Skeletal muscle satellite cell (primary cell): ENCODE results near the gene TPD52L1. TPM values are rescaled to one million over a fixed set of nuclear protein-coding genes. Genes with fewer than 3 reads are reported as not detected.

Experiments
- H3K27me3 ChIP-seq: 2 replicates; pipeline ENCODE4 v1.7.0; 2013; ENCODE audit warnings: low read length; ENCODE audit not compliant: control insufficient read depth, insufficient read depth
- H3K36me3 ChIP-seq: 2 replicates; pipeline ENCODE4 v1.7.0; 2013; ENCODE audit warnings: mild to moderate bottlenecking, control low read depth, low read length; ENCODE audit not compliant: insufficient read depth
- H3K4me1 ChIP-seq: 2 replicates; pipeline ENCODE4 v1.7.0; 2013; ENCODE audit warnings: low read length; ENCODE audit not compliant: control insufficient read depth, insufficient read depth
- H3K4me2 ChIP-seq: 2 replicates; pipeline ENCODE4 v1.7.0; 2013; ENCODE audit warnings: mild to moderate bottlenecking, low read length
- H3K4me3 ChIP-seq: 2 replicates; pipeline ENCODE4 v1.7.0; 2013; ENCODE audit warnings: low read length
- H3K9ac ChIP-seq: 2 replicates; pipeline ENCODE4 v1.7.0; 2013; ENCODE audit warnings: mild to moderate bottlenecking, low read depth, low read length, moderate library complexity
- H3K9me3 ChIP-seq: replicated peaks from 2 replicates; pipeline ENCODE4 v1.7.0; 2013; ENCODE audit warnings: mild to moderate bottlenecking, control low read depth, low read length
- total RNA-seq: library from RNA; depleted of rRNA; stranded (reverse); fragments of >200 nt; gene quantifications from 2 replicates; pipeline ENCODE4 v1.2.3, GENCODE V29; 2012; rRNA removed

The TPD52L1 gene, protein sequence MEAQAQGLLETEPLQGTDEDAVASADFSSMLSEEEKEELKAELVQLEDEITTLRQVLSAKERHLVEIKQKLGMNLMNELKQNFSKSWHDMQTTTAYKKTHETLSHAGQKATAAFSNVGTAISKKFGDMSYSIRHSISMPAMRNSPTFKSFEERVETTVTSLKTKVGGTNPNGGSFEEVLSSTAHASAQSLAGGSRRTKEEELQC
- total RNA-seq: 2.2 and 3.8 TPM in 2 replicates

GRCh38 chr6:125153391-125154117 lies at the start of gene TPD52L1:
TSS of gene TPD52L1 (plus strand) at chr6:125153773. CDS start at chr6:125153952, 179 bp downstream.
- H3K4me1 ChIP-seq: peaks cover 17% of the 10 kb centered on the region
- H3K9me3 ChIP-seq: no peaks in the 10 kb centered on the region
- H3K9ac ChIP-seq: peak within 1 kb of the TSS; percentile 53
- H3K36me3 ChIP-seq: no peaks in the 10 kb centered on the region
- H3K4me2 ChIP-seq: peak within 1 kb of the TSS; percentile 99
- H3K27me3 ChIP-seq: no peaks in the 10 kb centered on the region
- H3K4me3 ChIP-seq: peak within 1 kb of the TSS; percentile 76

GRCh38 chr6:125104425-125104824 lies 49.1 kb upstream of the TPD52L1 start:
- H3K36me3 ChIP-seq: no peaks in the 10 kb centered on the region
- H3K9me3 ChIP-seq: no peaks in the 10 kb centered on the region
- peaks cover 54% of the 10 kb centered on the region for H3K4me1 ChIP-seq
- H3K27me3 ChIP-seq: no peaks in the 10 kb centered on the region
- peak overlapping the region; percentile 47 for H3K9ac ChIP-seq
- H3K4me3 ChIP-seq: no peak overlapping the region
- peak overlapping the region; percentile 9 for H3K4me2 ChIP-seq

DNA sequence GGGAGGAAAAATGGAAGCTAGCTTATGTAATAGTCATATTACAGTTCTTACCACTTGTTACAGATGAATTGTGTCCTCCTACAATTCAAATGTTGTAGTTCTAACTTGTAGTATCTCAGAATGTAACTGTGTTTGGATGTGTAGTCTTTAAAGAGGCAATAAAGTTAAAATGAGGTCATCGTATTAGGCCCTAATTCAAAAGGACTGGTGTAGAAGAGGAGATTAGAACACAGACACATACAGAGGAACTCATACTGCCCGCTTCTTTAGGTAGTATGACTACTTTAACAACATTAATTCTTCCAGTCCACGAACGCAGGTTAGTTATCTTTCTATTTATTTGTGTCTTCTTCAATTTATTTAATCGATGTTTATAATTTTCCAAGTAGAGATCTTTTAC lies 46.5 kb upstream of the TPD52L1 start:
- Histone ChIP-seq H3K27me3 (no peaks in the 10 kb centered on the region), H3K36me3 (no peaks in the 10 kb centered on the region), H3K4me1 (peaks cover 29% of the 10 kb centered on the region), H3K9ac (no peak overlapping the region), H3K4me2 (no peak overlapping the region), H3K4me3 (no peak overlapping the region), H3K9me3 (peaks cover 4% of the 10 kb centered on the region)

DNA sequence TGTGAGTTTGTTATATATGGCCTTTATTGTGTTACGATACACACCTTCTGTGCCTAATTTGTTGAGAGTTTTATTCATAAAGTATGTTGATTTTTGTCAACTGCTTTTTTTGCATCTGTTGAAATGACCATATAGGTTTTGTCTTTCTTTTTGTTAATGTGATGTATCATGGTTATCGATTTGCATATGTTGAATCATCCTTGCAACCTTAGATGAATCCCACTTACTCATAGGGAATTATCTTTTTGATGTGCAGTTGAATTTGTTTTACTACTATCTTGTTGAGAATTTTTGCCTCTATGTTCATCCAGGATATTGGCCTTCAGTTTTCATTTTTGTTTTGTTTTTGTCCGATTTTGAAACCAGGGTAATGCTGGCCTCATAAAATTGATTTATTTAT lies 45.7 kb upstream of the TPD52L1 start:
- H3K36me3 ChIP-seq: no peaks in the 10 kb centered on the region
- H3K4me3 ChIP-seq: no peak overlapping the region
- H3K4me2 ChIP-seq: no peak overlapping the region
- no peaks in the 10 kb centered on the region for H3K27me3 ChIP-seq
- H3K9me3 ChIP-seq: peaks cover 4% of the 10 kb centered on the region
- H3K4me1 ChIP-seq: peaks cover 22% of the 10 kb centered on the region
- H3K9ac ChIP-seq: no peak overlapping the region

DNA sequence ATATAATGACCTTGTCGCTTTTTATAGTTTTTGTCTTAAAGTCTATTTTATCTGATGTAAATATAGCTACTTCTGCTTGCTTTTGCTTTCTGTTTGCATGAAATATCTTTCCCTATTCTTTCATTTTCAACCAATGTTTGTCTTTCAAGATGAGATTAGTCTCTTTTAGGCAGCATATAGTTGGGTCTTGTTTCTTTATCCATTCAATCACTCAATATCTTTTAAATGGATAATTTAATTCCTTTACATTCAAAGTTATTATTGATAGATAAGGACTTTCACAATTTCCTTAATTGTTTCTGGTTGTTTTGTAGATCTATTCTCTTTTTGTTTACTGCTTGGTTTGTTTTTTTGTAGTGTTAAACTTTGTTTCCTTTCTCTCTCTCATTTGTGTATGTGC lies 43.5 kb upstream of the TPD52L1 start:
- peaks cover 4% of the 10 kb centered on the region for H3K9me3 ChIP-seq
- no peak overlapping the region for H3K4me3 ChIP-seq
- H3K4me1 ChIP-seq: peaks cover under 1% of the 10 kb centered on the region
- H3K9ac ChIP-seq: no peak overlapping the region
- H3K4me2 ChIP-seq: no peak overlapping the region
- H3K36me3 ChIP-seq: no peaks in the 10 kb centered on the region
- no peaks in the 10 kb centered on the region for H3K27me3 ChIP-seq

DNA sequence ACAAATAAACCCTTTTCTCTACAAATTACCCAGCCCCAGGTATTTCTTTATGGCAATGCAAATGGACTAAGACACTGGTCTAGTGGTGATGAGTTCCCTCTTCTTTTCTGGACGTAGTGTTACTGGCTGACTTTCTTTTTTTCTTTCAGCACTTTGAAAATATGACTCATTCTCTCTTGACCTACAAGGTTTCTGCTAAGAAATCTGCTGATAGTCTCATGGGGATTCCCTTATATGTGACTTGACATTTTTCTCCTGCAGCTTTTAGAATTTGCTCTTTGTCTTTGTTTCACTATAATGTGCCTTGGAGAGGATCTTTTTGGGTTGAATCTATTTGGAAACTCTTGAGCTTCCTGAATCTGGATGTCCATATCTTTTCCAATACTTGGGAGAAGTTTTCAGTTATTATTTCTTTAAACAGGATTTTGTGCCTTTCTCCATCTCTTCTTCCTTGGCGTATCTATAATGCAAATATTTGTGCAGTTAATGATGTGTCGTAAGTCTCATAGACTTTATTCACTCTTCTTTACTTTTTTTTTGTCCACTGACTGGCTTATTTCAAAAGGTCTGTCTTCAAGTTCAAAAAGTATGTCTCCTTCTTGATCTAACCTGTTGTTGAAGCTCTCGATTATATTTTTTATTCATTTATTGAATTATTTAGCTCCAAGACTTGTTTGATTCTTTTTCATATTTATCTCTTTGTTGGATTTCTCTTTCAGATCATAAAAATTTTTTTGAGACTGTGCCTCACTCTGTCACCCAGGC lies 42.2 kb upstream of the TPD52L1 start:
- no peak overlapping the region for H3K4me3 ChIP-seq
- no peak overlapping the region for H3K4me2 ChIP-seq
- H3K4me1 ChIP-seq: no peaks in the 10 kb centered on the region
- no peak overlapping the region for H3K9ac ChIP-seq
- no peaks in the 10 kb centered on the region for H3K36me3 ChIP-seq
- peaks cover 4% of the 10 kb centered on the region for H3K9me3 ChIP-seq
- no peaks in the 10 kb centered on the region for H3K27me3 ChIP-seq

DNA sequence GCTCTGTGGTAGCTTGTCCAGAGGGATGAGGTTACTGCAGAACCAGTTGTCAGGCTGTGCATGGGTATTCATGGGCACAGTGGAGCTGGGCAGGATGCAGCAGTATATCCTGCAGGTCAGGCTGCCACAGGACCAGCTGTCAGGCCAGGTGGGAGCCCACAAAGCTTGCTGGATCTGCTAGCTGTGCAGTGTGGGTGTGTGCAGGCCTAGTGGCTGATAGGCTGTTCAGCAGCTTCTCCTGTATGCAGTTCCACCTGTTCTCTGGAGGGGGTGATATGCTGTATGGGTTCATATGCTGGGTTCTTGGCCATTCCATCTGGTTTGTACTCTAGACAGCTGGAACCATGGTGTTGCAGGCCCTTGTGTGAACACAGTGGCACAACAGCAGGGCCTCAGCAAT lies 40.6 kb upstream of the TPD52L1 start:
- no peaks in the 10 kb centered on the region for H3K27me3 ChIP-seq

GRCh38 chr6:125114248-125114858 lies 39.2 kb upstream of the TPD52L1 start:
- Histone ChIP-seq H3K9ac (no peak overlapping the region), H3K27me3 (no peaks in the 10 kb centered on the region), H3K4me2 (no peak overlapping the region), H3K4me3 (no peak overlapping the region), H3K9me3 (peaks cover 4% of the 10 kb centered on the region), H3K4me1 (no peaks in the 10 kb centered on the region), H3K36me3 (no peaks in the 10 kb centered on the region)

More for the DNA sequence above, 40.6 kb upstream of the TPD52L1 start:
- Histone ChIP-seq H3K9me3 (peaks cover 4% of the 10 kb centered on the region), H3K4me2 (no peak overlapping the region), H3K9ac (no peak overlapping the region), H3K36me3 (no peaks in the 10 kb centered on the region), H3K4me1 (no peaks in the 10 kb centered on the region), H3K4me3 (no peak overlapping the region)

DNA sequence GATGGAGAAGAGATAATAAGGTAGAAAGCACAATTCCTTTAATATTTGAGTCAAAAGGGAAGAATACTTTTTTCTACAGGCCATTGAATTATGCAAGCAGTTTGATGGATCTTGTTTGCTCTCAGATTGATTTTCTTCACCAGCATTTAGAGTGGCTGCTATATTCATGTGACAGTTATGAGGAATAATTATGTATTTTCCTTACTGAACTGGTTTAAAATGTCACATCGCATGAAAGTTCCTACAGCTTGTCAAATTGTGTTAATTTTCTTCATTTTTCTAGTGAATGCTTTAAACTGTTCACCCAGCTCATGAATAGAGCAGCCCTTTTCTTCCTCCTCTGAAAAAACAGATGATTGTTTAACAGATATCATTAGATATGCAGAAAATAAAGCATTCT lies 37.4 kb upstream of the TPD52L1 start:
- Histone ChIP-seq H3K4me2 (no peak overlapping the region), H3K36me3 (no peaks in the 10 kb centered on the region), H3K4me3 (no peak overlapping the region), H3K9ac (no peak overlapping the region), H3K9me3 (peaks cover 2% of the 10 kb centered on the region), H3K27me3 (no peaks in the 10 kb centered on the region), H3K4me1 (no peaks in the 10 kb centered on the region)

DNA sequence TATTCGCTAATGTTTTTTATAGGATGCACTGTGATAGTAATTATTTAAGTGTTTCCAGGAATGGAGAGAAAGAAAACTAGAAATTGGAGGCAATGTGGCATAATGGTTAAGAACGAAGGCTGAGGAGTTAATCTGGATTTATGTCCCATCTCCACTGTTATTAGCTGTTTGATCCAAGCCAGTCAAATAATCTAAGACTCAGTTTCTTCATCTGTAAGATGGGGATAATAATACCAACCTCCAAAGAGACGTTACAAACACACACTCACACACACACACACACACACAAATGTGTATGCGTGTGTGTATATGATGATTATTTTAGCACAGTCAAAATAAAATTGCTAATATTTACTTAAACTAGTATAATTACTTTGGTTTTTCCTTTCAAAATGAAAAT lies 36.9 kb upstream of the TPD52L1 start:
- no peak overlapping the region for H3K4me3 ChIP-seq
- H3K9ac ChIP-seq: no peak overlapping the region
- H3K27me3 ChIP-seq: no peaks in the 10 kb centered on the region
- H3K4me1 ChIP-seq: no peaks in the 10 kb centered on the region
- no peaks in the 10 kb centered on the region for H3K36me3 ChIP-seq
- H3K9me3 ChIP-seq: no peaks in the 10 kb centered on the region
- H3K4me2 ChIP-seq: no peak overlapping the region

DNA sequence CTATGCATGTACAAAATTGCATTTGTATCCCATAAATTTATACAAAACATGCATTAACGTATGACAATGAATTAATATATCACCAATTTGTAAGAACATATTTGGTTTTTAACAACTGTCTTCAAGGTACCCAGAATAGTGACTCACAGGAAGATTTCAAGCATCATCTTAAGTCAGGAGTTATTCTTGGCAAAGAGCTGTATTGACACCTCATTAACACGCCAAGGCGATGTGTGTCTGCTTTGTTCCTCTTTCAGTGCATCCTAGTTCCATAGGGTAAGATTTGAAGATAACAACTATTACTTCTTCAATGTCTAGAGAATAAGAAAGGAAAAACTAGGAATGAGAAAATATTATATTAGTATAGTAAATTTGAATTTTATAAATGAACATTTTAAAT lies 35.8 kb upstream of the TPD52L1 start:
- Histone ChIP-seq H3K27me3 (no peaks in the 10 kb centered on the region), H3K9ac (no peak overlapping the region), H3K36me3 (no peaks in the 10 kb centered on the region), H3K4me2 (no peak overlapping the region), H3K4me3 (no peak overlapping the region), H3K4me1 (no peaks in the 10 kb centered on the region), H3K9me3 (no peaks in the 10 kb centered on the region)
